Activated CD8-positive, alpha-beta memory T cell treated with anti-CD3 and anti-CD28 coated beads, Interleukin-2, amount 50 U/mL, for 24 hours (primary cell): ENCODE measurements around the gene SLC25A11.
"Not testable (repeated sequence)": the region's sequence is repeated elsewhere in the genome, so short reads cannot be mapped to it uniquely, and the experiment has no call there.

Experiments
- DNase-seq: peaks from one replicate; pipeline ENCODE4 v3.0.0-alpha.2; 2020; ENCODE audit errors: extremely low read depth

SLC25A11 gene

GRCh38 chr17:4945176-4945943, 5.5 kb upstream of the SLC25A11 start:
- DNase-seq, result peak; percentile 77

DNA sequence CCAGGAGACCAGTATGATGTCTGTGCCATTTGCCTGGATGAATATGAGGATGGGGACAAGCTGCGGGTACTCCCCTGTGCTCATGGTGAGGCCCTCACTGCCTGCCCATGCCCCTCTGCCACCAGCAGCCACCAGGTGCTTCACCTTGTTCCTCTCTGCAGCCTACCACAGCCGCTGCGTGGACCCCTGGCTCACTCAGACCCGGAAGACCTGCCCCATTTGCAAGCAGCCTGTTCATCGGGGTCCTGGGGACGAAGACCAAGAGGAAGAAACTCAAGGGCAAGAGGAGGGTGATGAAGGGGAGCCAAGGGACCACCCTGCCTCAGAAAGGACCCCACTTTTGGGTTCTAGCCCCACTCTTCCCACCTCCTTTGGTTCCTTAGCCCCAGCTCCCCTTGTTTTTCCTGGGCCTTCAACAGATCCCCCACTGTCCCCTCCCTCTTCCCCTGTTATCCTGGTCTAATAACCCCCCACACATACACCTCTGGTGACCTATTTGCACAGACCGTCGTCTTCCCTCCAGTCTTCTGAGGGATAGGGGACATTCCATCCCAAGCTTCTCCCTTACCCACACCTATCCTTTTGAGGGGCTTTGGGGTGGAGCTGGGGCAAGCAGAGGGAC, 4.8 kb upstream of the SLC25A11 start:
- no peak for DNase-seq

DNA sequence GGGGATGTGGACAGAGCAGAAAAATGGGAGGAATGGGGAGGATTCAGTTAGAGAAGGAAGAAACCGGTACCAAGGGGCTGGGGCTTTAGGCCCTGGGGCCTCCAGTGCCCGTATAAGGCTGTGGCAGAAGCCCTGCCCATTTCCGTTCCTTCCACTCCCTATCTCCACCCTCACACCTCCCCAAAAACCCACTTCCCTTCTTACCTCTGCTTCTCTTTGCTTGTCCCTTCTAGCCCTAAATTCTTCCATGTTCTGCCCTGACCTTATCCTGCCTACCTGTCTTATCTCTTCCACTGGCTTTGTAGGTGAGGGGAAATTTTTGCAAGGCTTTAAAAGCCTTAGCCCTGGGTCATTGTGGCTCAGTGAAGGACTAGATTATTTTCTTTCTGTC, 4.3 kb upstream of the SLC25A11 start:
- no peak for DNase-seq

DNA sequence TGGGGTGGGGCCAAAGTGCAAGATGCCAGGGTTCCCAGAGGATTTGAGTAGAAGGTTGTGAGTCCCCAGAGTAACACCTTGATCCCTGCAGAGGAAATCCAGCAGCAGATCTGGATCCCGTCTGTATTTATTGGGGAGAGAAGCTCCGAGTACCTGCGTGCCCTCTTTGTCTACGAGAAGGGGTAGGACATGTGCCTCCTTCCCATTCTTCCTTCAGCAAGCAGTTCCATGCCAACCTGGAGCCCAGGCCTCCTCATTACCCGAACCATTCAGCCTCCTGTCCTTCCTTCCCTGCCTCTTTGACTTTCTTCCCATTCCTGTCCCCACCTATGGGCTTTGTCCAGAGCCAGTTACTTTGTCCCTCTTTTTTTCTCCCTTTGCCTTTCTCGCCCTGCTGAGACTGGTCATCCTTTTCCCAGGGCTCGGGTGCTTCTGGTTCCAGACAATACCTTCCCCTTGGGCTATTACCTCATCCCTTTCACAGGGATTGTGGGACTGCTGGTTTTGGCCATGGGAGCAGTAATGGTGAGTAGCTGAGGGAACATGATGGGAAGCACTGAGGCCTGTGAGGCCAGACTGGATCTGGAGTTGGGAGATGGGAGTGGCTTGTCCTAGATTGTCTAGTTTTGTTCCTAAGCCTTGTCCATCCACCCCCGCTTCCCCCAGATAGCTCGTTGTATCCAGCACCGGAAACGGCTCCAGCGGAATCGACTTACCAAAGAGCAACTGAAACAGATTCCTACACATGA, 3.1 kb upstream of the SLC25A11 start:
- no peak for DNase-seq

GRCh38 chr17:4941319-4941610, 1.4 kb upstream of the SLC25A11 start:
- DNase-seq, result no peak

- DNase-seq, result no peak
Observed at GRCh38 chr17:4940555-4941318, 891 bp upstream of the SLC25A11 start.

DNA sequence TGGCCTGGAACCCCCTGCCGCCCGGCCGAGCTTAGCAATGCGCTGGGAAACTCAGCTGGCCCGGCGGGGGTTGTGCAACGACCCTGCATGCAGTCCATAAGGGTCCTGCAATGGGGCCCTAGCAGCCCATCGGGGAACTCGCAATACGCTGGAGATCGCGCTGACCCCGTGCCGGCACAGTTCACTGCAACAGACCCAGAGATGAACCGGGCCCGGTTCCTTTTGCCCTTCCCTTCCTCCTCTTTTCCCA, 375 bp downstream of the SLC25A11 start:
- no peak for DNase-seq

DNA sequence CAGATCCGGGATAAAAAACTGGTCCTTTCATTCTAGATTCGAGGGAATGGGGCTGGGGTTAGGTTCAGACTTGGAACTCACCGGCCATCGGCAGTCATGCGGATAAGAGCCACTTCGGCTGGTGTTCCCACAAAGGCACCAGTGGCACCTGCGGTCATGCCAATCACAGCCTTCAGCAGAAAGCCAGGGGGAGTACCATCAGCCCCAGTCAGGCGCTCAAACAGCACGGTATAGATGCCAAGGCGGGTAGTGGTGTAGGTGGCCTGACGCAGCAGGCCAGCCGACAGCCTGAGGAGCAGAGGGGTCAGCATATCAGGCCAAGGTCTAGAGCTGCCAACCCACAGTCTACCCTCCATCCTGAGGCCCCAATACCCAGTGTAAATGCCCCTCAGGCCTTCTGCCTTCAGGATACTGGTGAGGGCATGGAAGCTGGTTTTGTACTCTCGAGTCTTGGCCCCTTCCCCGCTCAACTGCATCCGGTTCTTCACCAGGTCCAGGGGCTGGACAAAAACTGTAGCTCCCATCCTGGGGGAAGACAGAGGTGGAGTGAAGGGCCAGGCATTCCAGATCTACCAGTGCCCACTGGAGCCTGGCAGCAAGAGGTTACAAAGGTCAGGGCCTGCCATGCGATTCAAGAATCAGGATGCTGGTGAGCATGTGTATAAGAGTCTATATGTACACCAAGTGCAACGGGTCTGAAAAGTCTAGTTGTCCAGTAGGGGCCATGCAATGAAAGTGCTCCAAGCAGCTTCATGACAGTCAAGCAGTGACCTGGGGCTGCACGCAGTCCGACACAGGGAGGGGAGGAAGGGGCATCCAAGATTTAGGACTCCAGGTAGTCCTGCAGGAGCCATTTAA, 929 bp downstream of the SLC25A11 start:
- DNase-seq, result no peak

DNA sequence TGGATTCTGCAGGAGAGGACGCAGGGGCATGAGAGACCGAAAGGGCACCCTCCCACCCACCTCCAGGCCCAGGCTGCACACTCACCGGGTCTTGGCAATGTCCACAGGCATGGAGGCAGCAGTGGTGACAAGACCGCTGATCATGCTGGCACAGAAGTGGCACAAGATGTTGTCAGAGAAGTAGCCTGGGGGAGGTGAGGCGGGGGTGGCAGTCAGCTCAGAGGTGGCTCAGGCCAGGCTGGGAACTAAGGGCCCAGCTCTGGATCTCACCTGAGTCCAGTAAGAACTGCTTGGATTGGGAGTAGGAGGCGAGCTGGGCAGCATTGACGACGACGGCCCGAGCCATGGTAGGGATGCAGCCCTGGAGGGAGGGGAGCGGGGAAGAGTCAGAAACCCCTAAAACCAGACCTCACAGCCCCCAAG, 1.8 kb downstream of the SLC25A11 start:
- DNase-seq, result no peak

- no peak for DNase-seq
Observed at GRCh38 chr17:4937553-4937952, 2.3 kb downstream of the SLC25A11 start.

DNA sequence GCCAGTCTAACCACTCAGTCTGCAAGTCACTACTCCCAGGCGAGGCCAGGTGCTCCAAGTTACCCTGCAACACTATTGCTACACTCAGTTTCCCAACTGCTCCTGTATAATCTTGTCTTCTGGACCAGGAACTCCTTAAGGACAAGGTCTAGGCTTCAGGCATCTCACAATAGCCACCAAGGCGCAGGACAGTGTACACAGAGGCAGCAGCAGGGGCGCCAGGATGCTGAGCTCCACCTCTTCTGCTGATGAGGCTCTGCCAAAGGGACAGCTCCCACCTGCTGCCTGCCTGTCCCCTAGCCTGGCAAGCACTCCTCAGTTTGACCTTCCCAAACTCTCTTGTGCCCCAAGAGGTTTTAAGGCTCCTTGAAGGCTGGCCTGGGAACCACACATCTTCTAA, 3.4 kb downstream of the SLC25A11 start:
- DNase-seq, result no peak

DNA sequence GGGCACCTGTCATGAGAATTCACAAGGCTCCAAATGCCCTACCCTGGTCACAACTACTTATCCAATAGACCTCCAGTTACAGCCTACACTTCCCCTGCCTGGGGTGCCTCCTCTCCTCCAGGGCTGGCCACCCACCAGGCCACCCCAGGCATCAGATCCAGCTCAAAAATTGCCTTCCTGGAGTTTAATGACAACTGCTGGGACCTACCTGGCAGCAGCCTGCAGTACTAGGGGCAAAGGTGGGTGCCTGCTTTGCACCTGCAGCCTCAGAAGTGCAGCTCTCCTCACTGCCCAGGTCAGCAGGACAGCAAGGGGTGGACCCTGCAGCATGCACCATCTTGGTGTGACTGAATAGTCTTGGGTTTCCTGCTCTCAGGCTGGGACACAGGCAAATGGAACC, 4.2 kb downstream of the SLC25A11 start:
- DNase-seq, result no peak

GRCh38 chr17:4934173-4934979, 5.5 kb downstream of the SLC25A11 start:
- no peak for DNase-seq

GRCh38 chr17:4933646-4934045, 6.2 kb downstream of the SLC25A11 start:
- DNase-seq, result no peak

- no peak for DNase-seq
Observed at GRCh38 chr17:4932756-4933155, 7.1 kb downstream of the SLC25A11 start.

GRCh38 chr17:4931963-4932362, 7.9 kb downstream of the SLC25A11 start, which contains the start of gene GP1BA:
TSS of gene GP1BA (plus strand) at chr17:4932277. CDS start at chr17:4932605, 328 bp downstream.
- DNase-seq, result no peak

DNA sequence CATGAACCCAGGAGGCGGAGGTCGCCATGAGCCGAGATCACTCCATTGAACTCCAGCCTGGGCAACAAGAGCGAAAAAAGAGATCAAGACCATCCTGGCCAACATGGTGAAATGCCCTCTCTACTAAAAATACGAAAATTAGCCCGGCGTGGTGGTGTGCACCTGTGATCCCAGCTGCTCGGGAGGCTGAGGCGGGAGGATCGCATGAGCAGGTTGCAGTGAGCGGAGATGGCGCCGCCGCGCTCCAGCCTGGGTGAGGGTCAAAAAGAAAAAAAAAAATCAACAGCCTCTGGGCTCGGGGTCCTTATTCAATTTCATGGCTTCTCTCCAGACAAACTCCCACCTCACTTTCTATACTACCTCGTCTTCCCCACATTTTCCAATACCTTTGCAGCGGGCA, 11.0 kb downstream of the SLC25A11 start:
- DNase-seq, result no peak

- DNase-seq, result not testable (repeated sequence)
Observed at GRCh38 chr17:4926577-4927335, 13.1 kb downstream of the SLC25A11 start.

- DNase-seq, result no peak
Observed at GRCh38 chr17:4921320-4921719, 18.5 kb downstream of the SLC25A11 start.
